Mesendoderm (in vitro differentiated cells): ENCODE measurements around the gene C2orf68.
"Not testable (repeated sequence)": the region's sequence is repeated elsewhere in the genome, so short reads cannot be mapped to it uniquely, and the experiment has no call there.

Experiments used
- DNase-seq: peaks from one replicate; pipeline ENCODE4 v3.0.0; 2013
- H2AK5ac ChIP-seq: 2 replicates; pipeline ENCODE4 v1.6.1; 2013; ENCODE audit warnings: low read length, inconsistent platforms
- H2BK120ac ChIP-seq: 2 replicates; pipeline ENCODE4 v1.6.1; 2013; ENCODE audit warnings: low read depth, mild to moderate bottlenecking, low read length, moderate library complexity, mixed read lengths
- H2BK15ac ChIP-seq: replicated peaks from 2 replicates; pipeline ENCODE4 v1.6.1; 2013; ENCODE audit warnings: low read depth, mild to moderate bottlenecking, moderate library complexity
- H2BK5ac ChIP-seq: 2 replicates; pipeline ENCODE4 v1.6.1; 2013; ENCODE audit warnings: low read length, inconsistent platforms
- H3K18ac ChIP-seq: 2 replicates; pipeline ENCODE4 v1.6.1; 2013; ENCODE audit warnings: mild to moderate bottlenecking, low read length, mixed read lengths
- H3K23ac ChIP-seq: one replicate; pipeline ENCODE4 v1.6.1; 2013; ENCODE audit warnings: low read length
- H3K27ac ChIP-seq: 2 replicates; pipeline ENCODE4 v1.5.1; 2013; ENCODE audit warnings: low read depth, mild to moderate bottlenecking, inconsistent platforms, low read length, moderate library complexity
- H3K27me3 ChIP-seq: 2 replicates; pipeline ENCODE4 v1.6.1; 2013; ENCODE audit warnings: low read length, control low read depth, mild to moderate bottlenecking, inconsistent platforms; ENCODE audit not compliant: insufficient read depth, poor library complexity
- H3K36me3 ChIP-seq: 2 replicates; pipeline ENCODE4 v1.6.1; 2013; ENCODE audit warnings: low read length, inconsistent platforms; ENCODE audit not compliant: control insufficient read depth, insufficient read depth
- H3K4ac ChIP-seq: one replicate; pipeline ENCODE4 v1.6.1; 2013; ENCODE audit warnings: low read depth, mild to moderate bottlenecking, low read length, moderate library complexity
- H3K4me1 ChIP-seq: 2 replicates; pipeline ENCODE4 v1.6.1; 2013; ENCODE audit warnings: low read depth, low read length, inconsistent platforms; ENCODE audit not compliant: control insufficient read depth
- H3K4me2 ChIP-seq: 2 replicates; pipeline ENCODE4 v1.6.1; 2013; ENCODE audit warnings: low read length
- H3K4me3 ChIP-seq: 2 replicates; pipeline ENCODE4 v1.5.1; 2013; ENCODE audit warnings: mild to moderate bottlenecking, low read length
- H3K56ac ChIP-seq: one replicate; pipeline ENCODE4 v1.6.1; 2013; ENCODE audit warnings: low read length
- H3K79me1 ChIP-seq: 2 replicates; pipeline ENCODE4 v1.6.1; 2013; ENCODE audit warnings: low read length, inconsistent platforms
- H3K79me2 ChIP-seq: 2 replicates; pipeline ENCODE4 v1.6.1; 2013; ENCODE audit warnings: mild to moderate bottlenecking, low read length; ENCODE audit not compliant: control insufficient read depth, insufficient read depth
- H3K9ac ChIP-seq: 2 replicates; pipeline ENCODE4 v1.6.1; 2013; ENCODE audit warnings: low read length, inconsistent platforms
- H4K5ac ChIP-seq: one replicate; pipeline ENCODE4 v1.6.1; 2013; ENCODE audit warnings: low read length
- H4K8ac ChIP-seq: one replicate; pipeline ENCODE4 v1.6.1; 2013; ENCODE audit warnings: low read depth, mild to moderate bottlenecking, control low read depth, low read length, moderate library complexity
- WGBS: extraction: QIAGEN DNeasy Blood & Tissue Kit; methylation state at CpG from one replicate; pipeline ENCODE4 v1.1.7; 2013; ENCODE audit warnings: low lambda C conversion rate, missing lambda C conversion rate; ENCODE audit not compliant: insufficient coverage; ENCODE audit errors: extremely low coverage; 5-methylcytosine and 5-hydroxymethylcytosine counted together

Gene C2orf68

GRCh38 chr2:85657399-85657798, 45.5 kb upstream of the C2orf68 start:
- H3K4me1 ChIP-seq, H2BK5ac ChIP-seq, H3K23ac ChIP-seq, H3K56ac ChIP-seq, H3K4ac ChIP-seq, H3K27ac ChIP-seq, H3K4me2 ChIP-seq, H3K9ac ChIP-seq, H3K36me3 ChIP-seq, H3K4me3 ChIP-seq, H4K8ac ChIP-seq, H3K79me1 ChIP-seq, H4K5ac ChIP-seq, H2BK120ac ChIP-seq, H2AK5ac ChIP-seq, DNase-seq, H3K18ac ChIP-seq, H3K79me2 ChIP-seq, H2BK15ac ChIP-seq, H3K27me3 ChIP-seq: not testable (repeated sequence)
- WGBS = no CpG with 5 or more reads among the region's 4 CpGs

GRCh38 chr2:85656468-85656867, 44.6 kb upstream of the C2orf68 start:
- no peaks in the 10 kb centered on the region for H3K79me1 ChIP-seq
- H3K27me3 ChIP-seq = no peaks in the 10 kb centered on the region
- no peak overlapping the region for H2BK5ac ChIP-seq
- H3K9ac ChIP-seq = no peak overlapping the region
- no peak overlapping the region for H3K56ac ChIP-seq
- H2AK5ac ChIP-seq = no peak overlapping the region
- no peak overlapping the region for H3K4me2 ChIP-seq
- no peak overlapping the region for H3K27ac ChIP-seq
- no peak overlapping the region for H3K4ac ChIP-seq
- H3K36me3 ChIP-seq = peaks cover 2% of the 10 kb centered on the region
- no peak for DNase-seq
- no CpG with 5 or more reads among the region's 3 CpGs for WGBS
- H4K8ac ChIP-seq = no peak overlapping the region
- H3K18ac ChIP-seq = no peak overlapping the region
- no peak overlapping the region for H2BK120ac ChIP-seq
- H3K23ac ChIP-seq = no peak overlapping the region
- no peak overlapping the region for H3K4me3 ChIP-seq
- H4K5ac ChIP-seq = no peak overlapping the region
- no peaks in the 10 kb centered on the region for H3K4me1 ChIP-seq
- H2BK15ac ChIP-seq = no peak overlapping the region
- no peaks in the 10 kb centered on the region for H3K79me2 ChIP-seq

- Histone ChIP-seq H3K4me1 (no peaks in the 10 kb centered on the region), H3K18ac (no peak overlapping the region), H3K56ac (no peak overlapping the region), H3K23ac (no peak overlapping the region), H2BK5ac (no peak overlapping the region), H3K27me3 (no peaks in the 10 kb centered on the region), H3K9ac (no peak overlapping the region), H3K27ac (no peak overlapping the region), H3K79me2 (no peaks in the 10 kb centered on the region), H2BK120ac (no peak overlapping the region), H4K8ac (no peak overlapping the region), H2AK5ac (no peak overlapping the region), H4K5ac (no peak overlapping the region), H3K4me3 (no peak overlapping the region), H3K79me1 (no peaks in the 10 kb centered on the region), H3K4me2 (no peak overlapping the region), H3K4ac (no peak overlapping the region), H2BK15ac (no peak overlapping the region), H3K36me3 (peaks cover 4% of the 10 kb centered on the region)
- no CpG with 5 or more reads among the region's 7 CpGs for WGBS
- DNase-seq = no peak
Observed at GRCh38 chr2:85655961-85656417, 44.1 kb upstream of the C2orf68 start.

- H3K23ac ChIP-seq = no peak overlapping the region
- H4K5ac ChIP-seq = no peak overlapping the region
- H3K18ac ChIP-seq = no peak overlapping the region
- WGBS = no CpG with 5 or more reads among the region's 3 CpGs
- DNase-seq = no peak
- H3K79me1 ChIP-seq = no peaks in the 10 kb centered on the region
- H3K36me3 ChIP-seq = peaks cover 10% of the 10 kb centered on the region
- H4K8ac ChIP-seq = no peak overlapping the region
- no peaks in the 10 kb centered on the region for H3K79me2 ChIP-seq
- no peak overlapping the region for H3K27ac ChIP-seq
- no peak overlapping the region for H3K9ac ChIP-seq
- H3K27me3 ChIP-seq = no peaks in the 10 kb centered on the region
- H3K4me2 ChIP-seq = no peak overlapping the region
- no peak overlapping the region for H3K56ac ChIP-seq
- H2BK15ac ChIP-seq = no peak overlapping the region
- no peak overlapping the region for H3K4me3 ChIP-seq
- no peak overlapping the region for H3K4ac ChIP-seq
- no peak overlapping the region for H2AK5ac ChIP-seq
- no peak overlapping the region for H2BK5ac ChIP-seq
- no peak overlapping the region for H2BK120ac ChIP-seq
- H3K4me1 ChIP-seq = no peaks in the 10 kb centered on the region
Observed at GRCh38 chr2:85653996-85654395, 42.1 kb upstream of the C2orf68 start.

- no peak overlapping the region for H3K56ac ChIP-seq
- H3K23ac ChIP-seq = no peak overlapping the region
- no peaks in the 10 kb centered on the region for H3K4me1 ChIP-seq
- H4K5ac ChIP-seq = no peak overlapping the region
- no peak overlapping the region for H2BK5ac ChIP-seq
- H3K4me2 ChIP-seq = no peak overlapping the region
- no peak overlapping the region for H2BK15ac ChIP-seq
- H3K27me3 ChIP-seq = no peaks in the 10 kb centered on the region
- H2BK120ac ChIP-seq = no peak overlapping the region
- no peaks in the 10 kb centered on the region for H3K79me1 ChIP-seq
- no peak overlapping the region for H3K18ac ChIP-seq
- H3K4me3 ChIP-seq = no peak overlapping the region
- H4K8ac ChIP-seq = no peak overlapping the region
- H3K4ac ChIP-seq = no peak overlapping the region
- H3K9ac ChIP-seq = no peak overlapping the region
- H3K79me2 ChIP-seq = no peaks in the 10 kb centered on the region
- WGBS = no CpG with 5 or more reads among the region's 2 CpGs
- H3K27ac ChIP-seq = no peak overlapping the region
- no peak for DNase-seq
- H3K36me3 ChIP-seq = peaks cover 16% of the 10 kb centered on the region
- H2AK5ac ChIP-seq = no peak overlapping the region
Observed at GRCh38 chr2:85652056-85652455, 40.2 kb upstream of the C2orf68 start.

- Histone ChIP-seq H3K27ac (no peak overlapping the region), H3K18ac (no peak overlapping the region), H3K4me1 (no peaks in the 10 kb centered on the region), H3K9ac (no peak overlapping the region), H3K23ac (no peak overlapping the region), H4K5ac (no peak overlapping the region), H2BK120ac (no peak overlapping the region), H3K4ac (no peak overlapping the region), H3K4me2 (no peak overlapping the region), H3K27me3 (no peaks in the 10 kb centered on the region), H3K36me3 (peaks cover 18% of the 10 kb centered on the region), H3K56ac (no peak overlapping the region), H4K8ac (no peak overlapping the region), H3K79me2 (no peaks in the 10 kb centered on the region), H2BK15ac (no peak overlapping the region), H2AK5ac (no peak overlapping the region), H3K4me3 (no peak overlapping the region), H3K79me1 (no peaks in the 10 kb centered on the region), H2BK5ac (no peak overlapping the region)
- no peak for DNase-seq
- WGBS = no CpG with 5 or more reads among the region's 3 CpGs
Observed at GRCh38 chr2:85651097-85651496, 39.2 kb upstream of the C2orf68 start.
